C4-2B (cell line): ENCODE measurements around the gene TTC5.

Experiments used
- CTCF ChIP-seq: fragments of 450-650 bp; conservative IDR thresholded peaks from 2 replicates; pipeline ENCODE4 v1.5.1; 2017; ENCODE audit warnings: mild to moderate bottlenecking
- ZFX ChIP-seq: fragments of 450-650 bp; IDR thresholded peaks from 2 replicates; pipeline ENCODE4 v1.6.1; 2017

- TF ChIP-seq CTCF (no peak), ZFX (no peak)
Measured at GRCh38 chr14:20262642-20263128, 43.1 kb downstream of the TTC5 start.
